Measurements from ENCODE around the gene PFN3.

Gene PFN3

GRCh38 chr5:177432839-177433657, 32.6 kb upstream of the PFN3 start:
- Histone ChIP-seq H3K4me3 (no peak overlapping the region), H3K27me3 (ENCODE audit: low read depth) (no peaks in the 10 kb centered on the region), H3K9me3 (no peaks in the 10 kb centered on the region), H3K36me3 (replicated peaks) (peaks cover 70% of the 10 kb centered on the region), H3K4me1 (peaks cover 4% of the 10 kb centered on the region)
- no peak for DNase-seq (ENCODE audit: low spot score in 2 of 2)
- in situ Hi-C loops (cut with MboI; ENCODE audit: low sequenced_read_pairs), result no loop called here

DNA sequence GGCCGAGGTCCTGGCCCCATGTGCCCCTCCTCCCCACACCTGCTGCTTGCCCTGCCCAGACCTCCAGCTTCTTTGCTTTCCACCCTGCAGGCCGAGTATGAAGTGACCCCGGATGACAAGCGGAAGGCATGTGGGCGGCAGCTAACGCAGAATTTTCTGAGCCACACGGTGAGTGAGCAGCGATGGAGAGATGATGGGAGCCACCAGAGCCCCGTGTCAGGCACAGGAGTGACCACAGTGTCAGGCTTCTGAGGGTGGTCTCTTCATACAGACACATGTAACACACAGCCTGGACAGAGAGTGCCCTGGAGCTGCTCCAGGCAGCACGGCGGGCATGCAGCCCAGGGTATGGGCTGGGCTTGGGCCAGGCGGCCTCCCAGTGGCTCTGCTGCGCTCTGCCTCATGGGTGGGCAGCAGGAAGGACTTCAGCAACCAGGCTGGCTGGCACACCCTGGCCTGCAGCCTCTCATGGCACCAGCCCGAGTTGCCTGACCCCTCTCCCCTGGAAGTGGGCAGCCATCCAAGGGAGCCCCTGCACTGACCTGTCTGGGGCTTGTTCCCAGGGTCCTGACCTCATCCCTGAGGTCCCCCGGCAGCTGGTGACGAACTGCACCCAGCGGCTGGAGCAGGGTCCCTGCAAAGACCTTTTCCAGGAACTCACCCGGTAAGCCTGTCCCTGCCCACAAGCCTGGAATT, 31.8 kb upstream of the PFN3 start:
- Histone ChIP-seq H3K4me1 (peaks cover 4% of the 10 kb centered on the region), H3K36me3 (replicated peaks) (peaks cover 63% of the 10 kb centered on the region), H3K27me3 (ENCODE audit: low read depth) (no peaks in the 10 kb centered on the region), H3K9me3 (no peaks in the 10 kb centered on the region), H3K4me3 (no peak overlapping the region)
- in situ Hi-C loops (cut with MboI; ENCODE audit: low sequenced_read_pairs), result no loop called here
- no peak for DNase-seq (ENCODE audit: low spot score in 2 of 2)

DNA sequence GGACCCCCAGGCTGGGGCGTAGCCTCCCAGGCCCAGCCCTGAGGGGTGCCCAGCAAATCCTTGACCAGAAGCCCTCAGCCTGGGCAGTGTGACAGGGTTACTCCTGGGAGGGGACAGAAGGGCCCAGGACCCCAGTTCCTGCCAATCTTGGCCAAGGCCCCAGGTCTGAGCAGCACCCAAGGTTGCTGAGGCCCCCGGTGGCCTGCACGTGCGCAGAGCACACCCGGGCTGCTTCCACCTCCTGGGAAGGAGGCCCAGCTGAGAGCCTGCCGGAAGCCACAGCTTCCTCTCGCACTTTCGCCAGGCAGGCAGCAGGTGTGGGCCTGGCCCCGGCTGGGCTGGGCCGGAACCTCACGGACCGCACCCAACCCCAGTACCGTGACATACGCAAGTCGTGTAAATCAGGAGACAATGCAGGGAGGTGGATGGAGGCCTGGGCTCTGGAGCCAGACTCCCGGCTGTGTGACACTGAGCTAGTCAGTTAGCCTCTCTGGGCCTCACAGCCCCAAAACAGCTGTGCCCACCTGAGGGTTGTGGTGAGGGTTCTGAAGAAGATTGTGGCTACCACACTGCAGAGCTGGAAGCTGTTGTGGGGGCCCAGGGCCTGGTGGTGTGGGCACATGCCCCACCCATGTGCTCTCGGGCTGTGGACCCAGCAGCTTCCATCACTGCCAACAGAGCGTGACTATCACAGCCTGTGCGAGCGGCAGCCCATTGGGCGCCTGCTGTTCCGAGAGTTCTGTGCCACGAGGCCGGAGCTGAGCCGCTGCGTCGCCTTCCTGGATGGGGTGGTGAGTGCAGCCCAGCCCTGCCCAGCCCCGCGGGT, 31.1 kb upstream of the PFN3 start:
- Histone ChIP-seq H3K4me3 (no peak overlapping the region), H3K27me3 (ENCODE audit: low read depth) (no peaks in the 10 kb centered on the region), H3K36me3 (replicated peaks) (peaks cover 55% of the 10 kb centered on the region), H3K4me1 (peaks cover 4% of the 10 kb centered on the region), H3K9me3 (no peaks in the 10 kb centered on the region)
- no peak for DNase-seq (ENCODE audit: low spot score in 2 of 2)
- in situ Hi-C loops (cut with MboI; ENCODE audit: low sequenced_read_pairs), result no loop called here

GRCh38 chr5:177430972-177431316, 30.5 kb upstream of the PFN3 start:
- Histone ChIP-seq H3K9me3 (no peaks in the 10 kb centered on the region), H3K36me3 (replicated peaks) (peaks cover 54% of the 10 kb centered on the region), H3K27me3 (ENCODE audit: low read depth) (no peaks in the 10 kb centered on the region), H3K4me1 (peaks cover 4% of the 10 kb centered on the region), H3K4me3 (no peak overlapping the region)
- DNase-seq (ENCODE audit: low spot score in 2 of 2), result no peak
- in situ Hi-C loops (cut with MboI; ENCODE audit: low sequenced_read_pairs), result no loop called here

- no peaks in the 10 kb centered on the region for H3K9me3 ChIP-seq
- peaks cover 8% of the 10 kb centered on the region for H3K4me1 ChIP-seq
- no peak for DNase-seq (ENCODE audit: low spot score in 2 of 2)
- no peak overlapping the region for H3K4me3 ChIP-seq
- in situ Hi-C loops (cut with MboI; ENCODE audit: low sequenced_read_pairs), result no loop called here
- H3K36me3 ChIP-seq (replicated peaks), result peaks cover 48% of the 10 kb centered on the region
- H3K27me3 ChIP-seq (ENCODE audit: low read depth), result no peaks in the 10 kb centered on the region
Observed at GRCh38 chr5:177430140-177430951, 29.9 kb upstream of the PFN3 start.

DNA sequence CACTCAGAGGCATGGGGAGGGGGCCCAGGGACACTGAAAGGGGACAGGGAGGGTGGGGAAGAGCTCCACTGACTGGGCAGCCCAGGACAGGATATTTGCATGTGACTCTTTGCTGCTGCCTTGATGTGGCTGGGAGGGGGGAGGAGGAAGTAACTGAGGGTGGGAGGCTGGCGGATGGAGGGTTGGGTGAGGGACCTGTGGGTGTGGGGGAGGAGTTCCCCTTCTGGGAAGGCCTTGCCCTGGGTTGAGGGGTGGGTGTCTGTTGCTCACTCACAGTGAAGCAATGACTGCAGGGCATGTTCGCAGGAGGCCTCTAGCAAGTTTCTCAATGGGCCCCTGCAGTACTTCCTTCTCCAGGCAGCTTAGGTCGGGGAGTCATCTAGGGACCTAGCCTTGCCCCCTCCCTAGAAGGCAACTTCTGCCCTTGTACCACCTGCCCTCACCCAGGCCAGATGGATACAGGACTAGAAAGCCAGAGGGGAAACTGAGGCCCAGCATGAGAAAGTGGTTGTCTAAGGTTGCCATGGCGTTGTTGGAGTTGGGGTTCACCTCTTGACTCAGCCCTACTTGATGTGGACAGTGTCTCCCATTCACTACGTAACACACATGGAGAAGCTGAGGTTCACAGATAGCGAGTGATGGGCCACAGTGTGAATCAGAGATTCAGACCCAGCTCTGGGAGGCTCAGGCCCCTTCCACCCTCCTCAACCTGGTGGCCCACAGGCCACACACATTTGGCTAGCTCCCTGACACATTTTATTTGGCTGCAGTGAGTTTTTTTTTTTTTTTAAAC, 29.0 kb upstream of the PFN3 start:
- DNase-seq (ENCODE audit: low spot score in 2 of 2), result no peak
- H3K27me3 ChIP-seq (ENCODE audit: low read depth), result no peaks in the 10 kb centered on the region
- in situ Hi-C loops (cut with MboI; ENCODE audit: low sequenced_read_pairs), result no loop called here
- H3K4me3 ChIP-seq, result no peak overlapping the region
- peaks cover 8% of the 10 kb centered on the region for H3K4me1 ChIP-seq
- H3K9me3 ChIP-seq, result no peaks in the 10 kb centered on the region
- peaks cover 39% of the 10 kb centered on the region for H3K36me3 ChIP-seq (replicated peaks)

- peaks cover 8% of the 10 kb centered on the region for H3K4me1 ChIP-seq
Observed at GRCh38 chr5:177428574-177429217, 28.2 kb upstream of the PFN3 start.

GRCh38 chr5:177427919-177428573, 27.6 kb upstream of the PFN3 start:
- no peak for DNase-seq (ENCODE audit: low spot score in 2 of 2)
- Histone ChIP-seq H3K36me3 (replicated peaks) (peaks cover 25% of the 10 kb centered on the region), H3K27me3 (ENCODE audit: low read depth) (no peaks in the 10 kb centered on the region), H3K9me3 (no peaks in the 10 kb centered on the region), H3K4me1 (peaks cover 8% of the 10 kb centered on the region), H3K4me3 (peak overlapping the region; percentile 71)
- in situ Hi-C loops (cut with MboI; ENCODE audit: low sequenced_read_pairs), result no loop called here

More at GRCh38 chr5:177428574-177429217, 28.2 kb upstream of the PFN3 start:
- no peak overlapping the region for H3K4me3 ChIP-seq
- no peaks in the 10 kb centered on the region for H3K9me3 ChIP-seq
- peaks cover 31% of the 10 kb centered on the region for H3K36me3 ChIP-seq (replicated peaks)
- H3K27me3 ChIP-seq (ENCODE audit: low read depth), result no peaks in the 10 kb centered on the region
- in situ Hi-C loops (cut with MboI; ENCODE audit: low sequenced_read_pairs), result no loop called here
- DNase-seq (ENCODE audit: low spot score in 2 of 2), result no peak

DNA sequence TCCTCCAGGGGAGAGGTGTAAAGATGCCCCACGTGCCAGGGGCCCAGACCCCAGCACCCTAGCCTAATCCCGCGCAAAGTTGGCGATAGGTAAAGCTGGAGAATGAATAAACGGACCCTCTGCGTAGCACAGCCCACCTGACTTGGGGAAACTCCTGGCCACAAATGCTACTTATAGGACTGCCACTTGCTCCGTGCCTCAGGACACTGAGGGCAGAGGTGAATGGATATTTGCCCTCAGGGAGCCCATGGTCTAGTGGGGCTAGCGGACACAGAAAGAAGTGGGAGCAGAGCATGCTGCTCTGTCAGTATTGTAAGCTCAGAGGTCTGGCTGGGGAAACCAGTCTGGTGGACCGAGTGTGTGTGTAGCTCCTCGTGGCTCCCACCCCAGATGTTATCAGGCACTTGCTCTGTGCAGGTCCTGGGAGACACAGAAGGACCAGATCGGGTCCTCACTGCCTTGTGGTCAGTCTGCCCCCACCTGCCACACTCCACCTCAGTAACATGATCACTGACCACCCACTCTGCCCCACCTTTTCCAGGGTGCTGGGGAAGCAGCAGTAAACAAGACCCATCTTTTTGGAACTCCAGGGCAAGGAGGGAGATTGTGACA, 26.9 kb upstream of the PFN3 start:
- peaks cover 18% of the 10 kb centered on the region for H3K36me3 ChIP-seq (replicated peaks)
- H3K27me3 ChIP-seq (ENCODE audit: low read depth), result no peaks in the 10 kb centered on the region
- peak overlapping the region; percentile 71 for H3K4me3 ChIP-seq
- no peak for DNase-seq (ENCODE audit: low spot score in 2 of 2)
- H3K4me1 ChIP-seq, result peaks cover 8% of the 10 kb centered on the region
- in situ Hi-C loops (cut with MboI; ENCODE audit: low sequenced_read_pairs), result no loop called here
- H3K9me3 ChIP-seq, result no peaks in the 10 kb centered on the region

DNA sequence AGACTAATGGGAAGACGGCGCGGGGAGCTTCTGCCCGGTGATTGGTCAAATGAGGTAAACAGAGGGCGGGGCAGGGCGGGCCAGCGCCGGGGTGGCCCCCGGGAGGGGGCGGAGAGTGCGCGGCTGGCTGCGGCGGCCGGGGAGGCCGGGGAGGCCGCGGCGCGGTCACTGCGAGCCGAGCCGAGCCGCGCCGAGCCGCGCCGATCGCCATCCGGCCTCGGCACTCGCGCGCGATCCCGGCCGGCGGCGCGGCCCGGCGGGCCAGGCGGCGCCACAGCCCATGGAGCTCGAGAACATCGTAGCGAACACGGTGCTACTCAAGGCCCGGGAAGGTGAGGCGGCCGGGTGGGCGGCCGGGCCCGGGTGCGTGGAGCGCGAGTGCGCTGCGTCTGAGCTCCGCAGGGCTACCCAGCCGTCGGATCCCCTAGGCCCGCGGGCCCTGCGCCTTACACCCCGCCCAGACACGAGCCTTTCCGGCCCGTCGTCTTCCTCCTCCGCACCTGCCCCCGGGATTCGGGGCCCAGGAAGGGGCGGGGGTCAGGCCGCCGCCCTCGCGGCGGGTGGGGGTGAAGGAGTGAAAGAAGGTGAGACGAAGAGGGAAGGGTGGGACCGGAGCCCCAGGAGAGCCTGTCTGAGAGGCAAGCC, 26.2 kb upstream of the PFN3 start, which contains the start of gene GRK6:
TSS of gene GRK6 (plus strand) at position 111 of the 645 bp plus-strand sequence. CDS start at position 281, 170 bp downstream.
- Histone ChIP-seq H3K27me3 (ENCODE audit: low read depth) (no peaks in the 10 kb centered on the region), H3K4me3 (peak within 1 kb of the TSS; percentile 71), H3K4me1 (peaks cover 8% of the 10 kb centered on the region), H3K9me3 (no peaks in the 10 kb centered on the region), H3K36me3 (replicated peaks) (peaks cover 11% of the 10 kb centered on the region)
- DNase-seq (ENCODE audit: low spot score in 2 of 2), result peak in 1 of 2 experiments; percentile 50
- in situ Hi-C loops (cut with MboI; ENCODE audit: low sequenced_read_pairs), result no loop called here

DNA sequence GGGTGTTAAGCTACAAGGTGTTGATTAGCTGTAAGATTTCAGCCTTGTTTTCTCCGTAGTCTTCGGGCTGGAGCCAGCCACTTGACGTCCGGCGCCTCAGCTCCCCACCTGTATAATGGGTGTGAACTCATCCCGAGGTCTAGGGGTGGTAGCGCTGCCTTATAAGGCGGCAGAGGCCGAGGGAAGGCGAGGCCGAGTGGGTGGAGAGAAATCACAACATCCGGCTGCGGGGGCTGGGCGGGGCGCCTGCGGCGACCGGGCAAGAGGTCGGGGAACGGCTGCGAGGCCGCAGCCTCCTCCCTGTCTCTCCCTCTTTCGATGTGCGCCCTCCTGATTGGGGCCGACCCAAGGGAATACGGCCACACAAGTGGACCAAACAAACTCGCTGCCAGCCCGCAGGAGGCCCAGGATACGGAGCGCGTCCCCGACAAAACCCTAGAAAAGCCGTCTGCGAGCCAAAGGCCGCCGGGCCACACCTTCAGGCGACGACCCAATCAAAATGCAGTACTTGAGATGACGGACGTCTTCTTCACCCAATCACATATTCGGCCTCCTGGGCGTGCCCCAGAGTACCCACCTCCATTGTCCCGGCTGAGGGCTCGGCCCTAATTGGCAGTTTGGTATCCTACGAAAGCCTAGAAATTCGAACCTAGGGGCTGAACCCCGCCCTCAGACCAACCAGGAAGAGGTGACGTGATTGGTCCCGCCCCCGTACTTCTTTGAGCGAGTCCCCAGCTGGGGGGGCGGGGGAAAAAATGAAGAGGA, 25.5 kb upstream of the PFN3 start:
- peak overlapping the region; percentile 52 for H3K4me3 ChIP-seq
- DNase-seq (ENCODE audit: low spot score in 2 of 2), result peak; percentile 100
- no peaks in the 10 kb centered on the region for H3K9me3 ChIP-seq
- H3K36me3 ChIP-seq (replicated peaks), result peaks cover 4% of the 10 kb centered on the region
- H3K4me1 ChIP-seq, result peaks cover 8% of the 10 kb centered on the region
- in situ Hi-C loops (cut with MboI; ENCODE audit: low sequenced_read_pairs), result no loop called here
- H3K27me3 ChIP-seq (ENCODE audit: low read depth), result no peaks in the 10 kb centered on the region
